ENCODE results near the gene ETHE1.
A peak's percentile ranks its signal among the peaks of the same experiment; 100 is the strongest.

ETHE1 gene

GRCh38 chr19:43532962-43533545 is 6.1 kb upstream of the ETHE1 start, which contains the start of gene ZNF575:
TSS of gene ZNF575 (plus strand) at chr19:43533188. CDS start at chr19:43534423, 1,235 bp downstream.
- ATAC-seq (ENCODE audit: low read depth) = peak; percentile 58
- Histone ChIP-seq H3K9me3 (ENCODE audit: severe bottlenecking) (no peaks in the 10 kb centered on the region), H3K27ac (ENCODE audit: poor library complexity, severe bottlenecking) (peak within 1 kb of the TSS; percentile 81), H3K27me3 (ENCODE audit: insufficient read depth, poor library complexity, severe bottlenecking) (no peaks in the 10 kb centered on the region), H3K4me3 (ENCODE audit: severe bottlenecking) (peak within 1 kb of the TSS; percentile 32), H3K4me1 (ENCODE audit: insufficient read depth, poor library complexity, severe bottlenecking) (peaks cover 9% of the 10 kb centered on the region), H3K36me3 (ENCODE audit: low read depth) (peaks cover 3% of the 10 kb centered on the region)
- peak; percentile 92 for DNase-seq (ENCODE audit: low spot score)
- no peak for TF ChIP-seq CTCF (IDR thresholded peaks at IDR 0.05; ENCODE audit: poor library complexity, severe bottlenecking)

GRCh38 chr19:43532571-43532961 is 5.6 kb upstream of the ETHE1 start:
- no peak for ATAC-seq (ENCODE audit: low read depth)
- Histone ChIP-seq H3K4me1 (ENCODE audit: insufficient read depth, poor library complexity, severe bottlenecking) (peaks cover 12% of the 10 kb centered on the region), H3K4me3 (ENCODE audit: severe bottlenecking) (peak overlapping the region; percentile 32), H3K27ac (ENCODE audit: poor library complexity, severe bottlenecking) (peak overlapping the region; percentile 81), H3K27me3 (ENCODE audit: insufficient read depth, poor library complexity, severe bottlenecking) (no peaks in the 10 kb centered on the region), H3K9me3 (ENCODE audit: severe bottlenecking) (no peaks in the 10 kb centered on the region), H3K36me3 (ENCODE audit: low read depth) (no peaks in the 10 kb centered on the region)
- no peak for TF ChIP-seq CTCF (IDR thresholded peaks at IDR 0.05; ENCODE audit: poor library complexity, severe bottlenecking)
- DNase-seq (ENCODE audit: low spot score) = no peak

- Histone ChIP-seq H3K4me3 (ENCODE audit: severe bottlenecking) (no peak overlapping the region), H3K27ac (ENCODE audit: poor library complexity, severe bottlenecking) (peak overlapping the region; percentile 82)
Measured at GRCh38 chr19:43527860-43528622, 1.0 kb upstream of the ETHE1 start.

GRCh38 chr19:43525836-43526771 is 897 bp downstream of the ETHE1 start:
- no peak for TF ChIP-seq CTCF (IDR thresholded peaks at IDR 0.05; ENCODE audit: poor library complexity, severe bottlenecking)
- peak overlapping the region; percentile 93 for H3K4me3 ChIP-seq (ENCODE audit: severe bottlenecking)
- H3K36me3 ChIP-seq (ENCODE audit: low read depth) = peaks cover 24% of the 10 kb centered on the region
- no peaks in the 10 kb centered on the region for H3K27me3 ChIP-seq (ENCODE audit: insufficient read depth, poor library complexity, severe bottlenecking)
- peaks cover 19% of the 10 kb centered on the region for H3K4me1 ChIP-seq (ENCODE audit: insufficient read depth, poor library complexity, severe bottlenecking)
- no peaks in the 10 kb centered on the region for H3K9me3 ChIP-seq (ENCODE audit: severe bottlenecking)
- DNase-seq (ENCODE audit: low spot score) = no peak
- H3K27ac ChIP-seq (ENCODE audit: poor library complexity, severe bottlenecking) = peak overlapping the region; percentile 82
- peak; percentile 26 for ATAC-seq (ENCODE audit: low read depth)

More at GRCh38 chr19:43527860-43528622, 1.0 kb upstream of the ETHE1 start:
- no peak for TF ChIP-seq CTCF (IDR thresholded peaks at IDR 0.05; ENCODE audit: poor library complexity, severe bottlenecking)
- no peaks in the 10 kb centered on the region for H3K9me3 ChIP-seq (ENCODE audit: severe bottlenecking)
- H3K36me3 ChIP-seq (ENCODE audit: low read depth) = peaks cover 11% of the 10 kb centered on the region
- DNase-seq (ENCODE audit: low spot score) = no peak
- H3K4me1 ChIP-seq (ENCODE audit: insufficient read depth, poor library complexity, severe bottlenecking) = peaks cover 23% of the 10 kb centered on the region
- no peaks in the 10 kb centered on the region for H3K27me3 ChIP-seq (ENCODE audit: insufficient read depth, poor library complexity, severe bottlenecking)
- no peak for ATAC-seq (ENCODE audit: low read depth)

All from RWPE2 (cell line).